Neural progenitor cell (in vitro differentiated cells): ENCODE results near the gene SLC2A8.

Source experiments
- CTCF ChIP-seq: fragments of 200-600 bp; sonication (generic); IDR thresholded peaks from 2 replicates; pipeline ENCODE4 v1.5.1; 2017; ENCODE audit warnings: antibody characterized with exemption, mild to moderate bottlenecking
- EZH2phosphoT487 ChIP-seq: fragments of 200-600 bp; sonication (generic); IDR thresholded peaks from 2 replicates; pipeline ENCODE4 v1.6.1; 2017; ENCODE audit warnings: antibody characterized with exemption

- no peak for TF ChIP-seq EZH2phosphoT487
- no peak for TF ChIP-seq CTCF
Measured at GRCh38 chr9:127419348-127419747, 22.4 kb downstream of the SLC2A8 start.
